Measurements from ENCODE around the gene LSG1. TPM values are rescaled to one million over a fixed set of nuclear protein-coding genes. Genes with fewer than 3 reads are reported as not detected.

The LSG1 gene
- total RNA-seq, 1 donor from 2014 or later: 23.4 TPM

GRCh38 chr3:194690501-194691372 is 18.7 kb upstream of the LSG1 start:
- Histone ChIP-seq H3K27me3 (ENCODE audit: low read depth) (no peaks in the 10 kb centered on the region), H3K4me1 (peaks cover 68% of the 10 kb centered on the region), H3K4me3 (no peak overlapping the region), H3K9me3 (replicated peaks) (no peaks in the 10 kb centered on the region), H3K27ac (replicated peaks) (peak overlapping the region; percentile 97), H3K36me3 (peaks cover 8% of the 10 kb centered on the region)
- no peak for TF ChIP-seq CTCF (IDR thresholded peaks at IDR 0.05; ENCODE audit: borderline replicate concordance)
- DNase-seq: no peak
- intact Hi-C loops (cut with micrococcal nuclease): no loop called here

GRCh38 chr3:194689493-194689944 is 17.5 kb upstream of the LSG1 start:
- no peaks in the 10 kb centered on the region for H3K27me3 ChIP-seq (ENCODE audit: low read depth)
- intact Hi-C loops (cut with micrococcal nuclease): loop anchor here (10.0 kb wide), 1 partner anchor 835 kb away; no protein-coding TSS in a partner anchor
- H3K36me3 ChIP-seq: peaks cover 8% of the 10 kb centered on the region
- peak overlapping the region; percentile 93 for H3K4me3 ChIP-seq
- peaks cover 70% of the 10 kb centered on the region for H3K4me1 ChIP-seq
- H3K27ac ChIP-seq (replicated peaks): peak overlapping the region; percentile 97
- H3K9me3 ChIP-seq (replicated peaks): no peaks in the 10 kb centered on the region
- TF ChIP-seq CTCF (IDR thresholded peaks at IDR 0.05; ENCODE audit: borderline replicate concordance): no peak
- peak; percentile 48 for DNase-seq

- H3K4me1 ChIP-seq: peaks cover 70% of the 10 kb centered on the region
These were observed 17.0 kb upstream of the LSG1 start for GRCh38 chr3:194688946-194689345.

GRCh38 chr3:194688200-194688740 is 16.3 kb upstream of the LSG1 start:
- Histone ChIP-seq H3K9me3 (replicated peaks) (no peaks in the 10 kb centered on the region), H3K36me3 (peaks cover 8% of the 10 kb centered on the region), H3K27ac (replicated peaks) (peak overlapping the region; percentile 97), H3K4me3 (peak overlapping the region; percentile 93), H3K27me3 (ENCODE audit: low read depth) (no peaks in the 10 kb centered on the region), H3K4me1 (peaks cover 73% of the 10 kb centered on the region)
- TF ChIP-seq CTCF (IDR thresholded peaks at IDR 0.05; ENCODE audit: borderline replicate concordance): no peak
- DNase-seq: peak; percentile 56
- intact Hi-C loops (cut with micrococcal nuclease): loop anchor here (10.0 kb wide), 1 partner anchor 837 kb away; no protein-coding TSS in a partner anchor

More at GRCh38 chr3:194688946-194689345, 17.0 kb upstream of the LSG1 start:
- peak overlapping the region; percentile 93 for H3K4me3 ChIP-seq
- H3K9me3 ChIP-seq (replicated peaks): no peaks in the 10 kb centered on the region
- no peak for TF ChIP-seq CTCF (IDR thresholded peaks at IDR 0.05; ENCODE audit: borderline replicate concordance)
- H3K36me3 ChIP-seq: peaks cover 8% of the 10 kb centered on the region
- intact Hi-C loops (cut with micrococcal nuclease): loop anchor here (10.0 kb wide), 1 partner anchor 836 kb away; no protein-coding TSS in a partner anchor
- no peak for DNase-seq
- H3K27ac ChIP-seq (replicated peaks): peak overlapping the region; percentile 97
- H3K27me3 ChIP-seq (ENCODE audit: low read depth): no peaks in the 10 kb centered on the region

GRCh38 chr3:194687638-194688199 is 15.7 kb upstream of the LSG1 start:
- TF ChIP-seq CTCF (IDR thresholded peaks at IDR 0.05; ENCODE audit: borderline replicate concordance): peak; percentile 56
- Histone ChIP-seq H3K4me3 (peak overlapping the region; percentile 93), H3K4me1 (peaks cover 79% of the 10 kb centered on the region), H3K36me3 (peaks cover 8% of the 10 kb centered on the region), H3K9me3 (replicated peaks) (no peaks in the 10 kb centered on the region), H3K27ac (replicated peaks) (peak overlapping the region; percentile 97), H3K27me3 (ENCODE audit: low read depth) (no peaks in the 10 kb centered on the region)
- DNase-seq: peak; percentile 76
- intact Hi-C loops (cut with micrococcal nuclease): loop anchor here (10.0 kb wide), 1 partner anchor 837 kb away; no protein-coding TSS in a partner anchor

All from left ventricle myocardium inferior (tissue), 1 donor.